GM04503 (cell line): ENCODE results near the gene EFCAB10.
A peak's percentile ranks its signal among the peaks of the same experiment; 100 is the strongest.
"Not testable (repeated sequence)": the region's sequence is repeated elsewhere in the genome, so short reads cannot be mapped to it uniquely, and the experiment has no call there.

ENCODE experiments used
- DNase-seq: peaks from one replicate; pipeline ENCODE4 v3.0.0-alpha.2; 2012; ENCODE audit warnings: low read depth

EFCAB10 gene

GRCh38 chr7:105599080-105599479, 17.8 kb upstream of the EFCAB10 start:
- DNase-seq, result not testable (repeated sequence)

DNA sequence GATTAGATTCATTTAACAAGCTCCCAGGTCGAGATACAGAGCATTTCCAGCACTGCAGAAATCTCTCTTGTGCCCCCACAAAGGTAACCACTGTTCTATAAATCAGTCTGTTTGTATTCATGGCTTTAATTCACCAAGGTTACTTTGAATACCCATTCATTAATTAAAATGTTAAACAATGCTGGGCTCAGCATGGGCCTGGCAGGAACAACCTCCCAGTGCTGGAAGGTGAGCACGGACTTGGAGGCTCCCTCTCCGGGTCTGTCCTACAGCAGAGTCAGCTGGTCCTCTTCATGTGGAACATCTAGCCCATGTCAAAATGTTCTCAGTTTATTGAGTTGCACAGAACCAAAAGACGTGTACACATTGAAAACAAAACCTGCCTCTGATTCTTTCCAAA, 15.6 kb upstream of the EFCAB10 start:
- DNase-seq, result no peak

GRCh38 chr7:105594034-105594433, 12.7 kb upstream of the EFCAB10 start:
- DNase-seq, result no peak

GRCh38 chr7:105591522-105591921, 10.2 kb upstream of the EFCAB10 start:
- DNase-seq, result no peak

- DNase-seq, result no peak
Measured at GRCh38 chr7:105590793-105591192, 9.5 kb upstream of the EFCAB10 start.

GRCh38 chr7:105589356-105590077, 8.2 kb upstream of the EFCAB10 start:
- DNase-seq, result peak; percentile 65

DNA sequence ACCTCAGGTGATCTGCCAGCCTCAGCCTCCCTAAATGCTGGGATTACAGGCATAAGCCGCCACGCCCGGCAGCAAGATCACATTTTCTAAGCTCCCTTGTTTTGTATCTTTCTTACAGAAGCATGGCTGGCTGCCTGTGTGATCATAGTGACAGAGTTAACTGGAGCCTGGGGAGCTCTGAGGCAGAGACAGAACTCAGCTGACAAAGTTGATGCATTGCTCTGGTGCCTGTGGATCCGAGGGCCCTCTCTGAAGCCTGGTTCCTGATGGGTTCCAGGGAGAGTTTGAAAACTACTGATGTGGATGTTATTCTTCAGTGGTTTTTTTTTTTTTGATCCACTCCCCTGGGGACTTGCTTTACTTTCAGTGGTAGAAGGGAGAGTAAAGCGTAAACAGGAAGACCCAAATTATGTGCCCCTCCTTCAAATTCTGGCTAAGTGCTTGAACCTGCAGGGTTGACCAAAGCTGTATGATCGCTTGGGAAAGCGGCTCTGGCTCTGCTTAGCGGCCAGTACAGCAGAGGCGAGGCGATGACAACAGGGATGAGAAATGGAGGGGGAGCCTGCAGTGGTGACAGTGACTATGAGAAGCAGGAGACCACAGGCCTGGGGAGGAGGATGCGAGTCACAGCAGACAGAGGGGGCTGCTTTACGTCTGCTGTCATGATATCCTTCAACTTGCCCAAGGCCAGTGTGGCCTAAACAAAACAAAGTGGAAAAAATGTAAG, 6.8 kb upstream of the EFCAB10 start:
- no peak for DNase-seq

- DNase-seq, result no peak
Measured at GRCh38 chr7:105585850-105586500, 4.7 kb upstream of the EFCAB10 start.

DNA sequence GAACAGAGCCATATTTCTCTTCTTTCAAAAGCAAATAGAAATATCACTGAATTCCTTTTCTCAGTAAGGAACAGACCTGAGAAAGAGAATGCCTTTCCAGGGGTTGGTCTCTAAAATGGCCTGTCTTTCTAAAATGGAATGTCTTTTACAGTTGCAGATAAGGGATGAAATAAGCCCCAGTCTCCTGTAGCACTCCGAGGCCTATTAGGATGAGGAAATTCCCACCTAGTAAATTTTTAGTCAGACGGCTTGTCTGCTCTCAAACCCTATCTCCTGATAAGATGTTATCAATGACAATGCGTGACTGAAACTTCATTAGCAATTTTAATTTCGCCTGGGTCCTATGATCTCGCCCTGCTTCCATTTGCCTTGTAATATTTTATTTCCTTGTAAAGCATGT, 2.9 kb upstream of the EFCAB10 start:
- no peak for DNase-seq

DNA sequence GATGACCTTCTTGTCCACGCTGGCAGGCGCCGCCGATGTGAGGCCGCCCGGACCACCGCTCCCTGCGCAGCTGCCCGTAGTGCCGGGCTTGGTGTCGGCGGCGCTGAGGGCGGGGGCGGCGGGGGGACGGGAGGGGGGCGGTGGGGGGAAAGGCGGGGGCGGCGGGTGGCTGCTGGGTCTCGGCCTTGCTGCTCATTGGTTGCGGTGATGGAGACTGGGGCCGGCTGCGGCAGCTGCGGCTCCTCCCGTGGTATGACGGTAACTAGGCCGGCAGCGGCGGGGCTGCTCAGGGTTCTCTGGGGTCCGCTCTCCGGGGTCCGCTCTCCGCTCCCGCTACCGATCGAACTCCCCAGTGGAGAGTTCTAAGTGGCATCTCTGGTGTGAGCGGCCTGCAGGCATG, 1.8 kb upstream of the EFCAB10 start:
- DNase-seq, result no peak

DNA sequence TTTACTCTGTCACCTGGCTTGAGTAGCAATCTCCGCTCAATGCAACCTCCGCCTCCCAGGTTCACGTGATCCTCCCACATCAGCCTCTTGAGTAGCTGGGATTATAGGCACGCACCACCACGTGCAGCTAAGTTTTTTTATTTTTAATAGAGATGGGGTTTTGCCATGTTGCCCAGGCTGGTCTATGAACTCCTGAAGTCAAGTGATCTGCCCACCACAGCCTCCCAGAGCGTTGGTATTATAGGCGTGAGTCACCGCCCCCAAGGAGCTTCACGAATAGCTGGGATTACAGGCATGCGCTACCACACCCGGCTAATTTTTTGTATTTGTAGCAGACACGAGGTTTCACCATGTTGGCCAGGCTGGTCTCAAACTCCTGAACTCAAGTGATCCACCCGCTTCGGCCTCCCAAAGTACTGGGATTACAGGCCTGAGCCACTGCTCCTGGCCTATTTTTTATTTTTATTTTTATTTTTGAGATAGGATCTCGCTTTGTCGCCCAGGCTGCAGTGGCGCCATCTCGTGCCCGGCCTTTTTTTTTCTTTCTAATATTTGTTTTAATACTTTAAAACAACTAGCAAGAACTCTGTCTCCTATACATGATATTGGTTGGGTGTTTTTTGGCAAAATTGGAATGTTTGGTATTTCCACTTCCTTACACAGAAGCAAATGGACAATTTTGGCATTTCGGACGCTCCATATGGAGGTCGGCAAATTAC, 1.1 kb downstream of the EFCAB10 start:
- no peak for DNase-seq

DNA sequence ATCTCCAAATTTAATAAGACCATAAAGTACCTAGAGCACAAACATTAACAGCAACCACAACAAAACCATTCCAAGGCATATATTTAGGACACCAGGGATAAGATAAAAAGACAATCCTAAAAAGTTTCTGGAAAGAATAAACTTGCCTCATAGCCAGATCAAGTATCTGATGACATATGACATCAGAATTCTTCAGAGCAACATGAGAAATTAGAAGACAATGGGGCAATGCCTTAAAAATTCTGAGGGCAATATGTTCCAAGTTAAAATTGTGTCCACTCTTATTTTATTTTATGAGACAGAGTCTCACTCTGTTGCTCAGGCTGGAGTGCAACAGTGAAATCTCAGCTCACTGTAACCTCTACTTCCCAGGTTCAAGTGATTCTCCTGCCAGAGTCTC, 2.8 kb downstream of the EFCAB10 start:
- DNase-seq, result no peak

- DNase-seq, result no peak
Measured at GRCh38 chr7:105577251-105577650, 4.0 kb downstream of the EFCAB10 start.

DNA sequence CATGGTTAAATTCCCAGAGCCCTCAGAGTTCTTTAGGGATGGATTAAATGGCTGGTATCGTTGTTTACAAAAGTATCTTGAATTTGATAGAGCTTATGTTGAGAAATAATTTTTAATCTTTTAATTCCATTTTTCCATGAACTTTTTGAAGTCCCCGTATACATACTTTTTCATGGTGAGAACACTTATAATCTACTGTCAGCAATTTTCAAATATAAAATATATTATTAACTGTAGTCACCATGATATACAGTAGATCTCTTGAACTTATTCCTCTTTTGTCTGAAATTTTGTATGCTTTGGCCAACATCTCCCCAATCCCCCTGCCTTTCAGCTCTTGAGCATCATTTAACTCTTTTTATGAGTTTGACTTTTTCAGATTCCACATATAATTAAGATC, 9.4 kb downstream of the EFCAB10 start:
- no peak for DNase-seq

- DNase-seq, result no peak
Measured at GRCh38 chr7:105567821-105568220, 13.5 kb downstream of the EFCAB10 start.

GRCh38 chr7:105567024-105567423, 14.3 kb downstream of the EFCAB10 start:
- DNase-seq, result no peak

- DNase-seq, result no peak
Measured at GRCh38 chr7:105565190-105565589, 16.1 kb downstream of the EFCAB10 start.

- no peak for DNase-seq
Measured at GRCh38 chr7:105559926-105560325, 21.4 kb downstream of the EFCAB10 start.

DNA sequence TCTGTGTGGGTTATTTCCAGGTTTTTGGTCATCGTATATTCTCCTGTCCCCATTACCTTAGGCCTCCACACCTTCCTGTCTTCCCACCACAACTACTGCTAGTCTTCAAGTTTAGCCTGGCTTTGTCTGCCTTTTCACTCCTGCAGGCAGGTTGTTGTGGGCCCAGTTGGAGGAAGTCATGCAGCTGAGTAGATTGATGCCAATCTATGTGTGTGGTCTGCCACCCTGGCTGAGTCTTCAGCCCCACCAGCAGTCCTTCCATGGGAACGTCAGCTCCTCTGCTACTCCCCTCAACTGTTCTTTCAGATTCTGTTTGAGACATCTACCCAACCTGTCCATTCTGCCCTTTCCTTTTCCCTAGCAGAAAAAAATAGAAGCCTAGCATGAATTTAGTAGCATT, 43.0 kb downstream of the EFCAB10 start:
- DNase-seq, result no peak

DNA sequence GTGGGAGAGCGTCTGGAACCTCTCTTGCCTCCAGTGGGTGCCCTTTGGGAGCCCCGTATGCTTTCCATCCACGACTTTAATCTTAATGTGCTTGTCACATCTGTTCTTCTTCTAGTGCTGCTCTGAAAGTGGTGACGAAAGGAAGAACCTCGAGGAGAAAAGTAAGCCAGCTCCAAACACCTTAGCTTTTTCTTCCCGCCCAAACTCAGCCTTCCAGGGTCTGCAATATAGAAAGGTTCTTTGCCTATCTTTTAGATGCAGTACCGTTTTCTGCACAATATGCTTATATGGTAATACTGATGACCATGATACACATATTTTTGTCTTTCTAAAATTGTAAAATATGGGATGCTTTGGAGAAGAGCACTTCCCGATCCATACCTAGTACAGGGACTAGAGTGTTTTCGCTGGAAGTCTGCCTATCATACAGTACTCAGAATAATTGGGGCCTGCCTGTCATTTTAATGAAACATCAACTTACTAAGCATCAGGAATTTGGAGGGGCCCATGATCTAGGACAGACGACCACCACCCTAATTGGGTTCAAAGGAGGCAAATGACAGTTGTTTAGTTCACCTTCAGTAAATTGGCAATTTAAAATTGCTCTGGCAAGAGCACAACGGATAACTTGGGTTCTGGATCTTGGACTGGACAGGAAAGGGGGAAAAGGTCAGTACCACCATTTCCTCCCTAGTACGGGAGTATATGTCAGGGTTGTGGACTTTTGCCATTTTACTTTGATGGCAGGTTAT, 48.4 kb downstream of the EFCAB10 start:
- DNase-seq, result no peak

- DNase-seq, result peak; percentile 49
Measured at GRCh38 chr7:105531792-105532671, 49.3 kb downstream of the EFCAB10 start, which contains the start of gene RINT1. TSS of gene RINT1 (plus strand) at chr7:105532201. CDS start at chr7:105532316, 115 bp downstream.
